HEK293T (cell line): ENCODE measurements around the gene TMEM26.
"Not testable (repeated sequence)": the region's sequence is repeated elsewhere in the genome, so short reads cannot be mapped to it uniquely, and the experiment has no call there.

Experiments
- CTCF ChIA-PET: fragments of 350-600 bp; formaldehyde crosslinking; extraction: SDS; loops from one replicate; lab custom pipeline; 2021; ENCODE audit warnings: antibody characterized with exemption, inconsistent platforms; lab: Yijun Ruan, JAX
- POLR2A ChIA-PET: fragments of 350-600 bp; formaldehyde crosslinking; extraction: SDS; loops from one replicate; lab custom pipeline; 2020; ENCODE audit warnings: antibody characterized with exemption, inconsistent platforms; lab: Yijun Ruan, JAX
- DNase-seq: peaks from one replicate; pipeline ENCODE4 v3.0.0; 2012; ENCODE audit warnings: mixed read lengths; ENCODE audit errors: extremely low spot score
- ARNT ChIP-seq: fragments of 450-650 bp; IDR thresholded peaks from 2 replicates; pipeline ENCODE4 v1.6.1; 2017; ENCODE audit warnings: mild to moderate bottlenecking
- BHLHE40 ChIP-seq: fragments of 450-650 bp; IDR thresholded peaks from 2 replicates; pipeline ENCODE4 v1.6.1; 2016; ENCODE audit warnings: mild to moderate bottlenecking, moderate library complexity, borderline replicate concordance
- CTBP1 ChIP-seq: fragments of 450-650 bp; IDR thresholded peaks from 2 replicates; pipeline ENCODE4 v1.6.1; 2016; ENCODE audit warnings: borderline replicate concordance
- ELF4 ChIP-seq: fragments of 450-650 bp; IDR thresholded peaks from 2 replicates; pipeline ENCODE4 v1.6.1; 2017; ENCODE audit warnings: antibody characterized with exemption
- FOXA1 ChIP-seq: fragments of 450-650 bp; IDR thresholded peaks from 2 replicates; pipeline ENCODE4 v1.6.1; 2016; ENCODE audit warnings: mild to moderate bottlenecking
- FOXK2 ChIP-seq: fragments of 450-650 bp; IDR thresholded peaks from 2 replicates; pipeline ENCODE4 v1.6.1; 2016; ENCODE audit warnings: mild to moderate bottlenecking
- FOXM1 ChIP-seq: fragments of 450-650 bp; IDR thresholded peaks from 2 replicates; pipeline ENCODE4 v1.6.1; 2017; ENCODE audit warnings: mild to moderate bottlenecking, borderline replicate concordance
- HDGF ChIP-seq: fragments of 450-650 bp; IDR thresholded peaks from 2 replicates; pipeline ENCODE4 v1.6.1; 2017; ENCODE audit warnings: antibody characterized with exemption, borderline replicate concordance
- L3MBTL2 ChIP-seq: fragments of 450-650 bp; conservative IDR thresholded peaks from 2 replicates; pipeline ENCODE4 v1.6.1; 2016; ENCODE audit warnings: mild to moderate bottlenecking
- LEF1 ChIP-seq: fragments of 450-650 bp; IDR thresholded peaks from 2 replicates; pipeline ENCODE4 v1.6.1; 2017; ENCODE audit warnings: mild to moderate bottlenecking, borderline replicate concordance
- NFRKB ChIP-seq: fragments of 450-650 bp; IDR thresholded peaks from 2 replicates; pipeline ENCODE4 v1.6.1; 2016; ENCODE audit warnings: mild to moderate bottlenecking, moderate library complexity
- PKNOX1 ChIP-seq: fragments of 450-650 bp; IDR thresholded peaks from 2 replicates; pipeline ENCODE4 v1.6.1; 2016
- SP1 ChIP-seq: fragments of 450-650 bp; IDR thresholded peaks from 2 replicates; pipeline ENCODE4 v1.6.1; 2017
- SUZ12 ChIP-seq: fragments of 450-650 bp; IDR thresholded peaks from 2 replicates; pipeline ENCODE4 v1.6.1; 2016; ENCODE audit warnings: mild to moderate bottlenecking
- TARDBP ChIP-seq: fragments of 450-650 bp; IDR thresholded peaks from 2 replicates; pipeline ENCODE4 v1.6.1; 2016
- ZNF384 ChIP-seq: fragments of 450-650 bp; IDR thresholded peaks from 2 replicates; pipeline ENCODE4 v1.6.1; 2016

TMEM26 gene

GRCh38 chr10:61399406-61399805 lies 53.8 kb downstream of the TMEM26 start:
- TF ChIP-seq ZNF384 (no peak), SP1 (no peak), FOXK2 (no peak), NFRKB (no peak), HDGF (no peak), LEF1 (no peak)
- ChIA-PET CTCF (no interaction called here), POLR2A (no interaction called here)
- DNase-seq, result no peak

- ChIA-PET CTCF (interaction anchor here (0.7 kb wide), 1 partner anchor 46 kb away, joined by 3 read pairs; no protein-coding TSS in a partner anchor), POLR2A (interaction anchor here (0.7 kb wide), 1 partner anchor 9 kb away, joined by 3 read pairs; no protein-coding TSS in a partner anchor)
- TF ChIP-seq NFRKB (no peak), ELF4 (no peak), FOXM1 (no peak), ARNT (no peak), BHLHE40 (no peak), FOXK2 (no peak), SUZ12 (no peak), TARDBP (no peak), ZNF384 (no peak), SP1 (no peak), CTBP1 (no peak)
- no peak for DNase-seq
These were observed 54.6 kb downstream of the TMEM26 start for GRCh38 chr10:61398366-61399129.

GRCh38 chr10:61397175-61397986 lies 55.8 kb downstream of the TMEM26 start:
- no peak for DNase-seq
- CTCF ChIA-PET, result no interaction called here
- TF ChIP-seq L3MBTL2 (no peak), PKNOX1 (no peak)
- POLR2A ChIA-PET, result no interaction called here

GRCh38 chr10:61391281-61391680 lies 61.9 kb downstream of the TMEM26 start:
- DNase-seq, result no peak
- ChIA-PET POLR2A (no interaction called here), CTCF (no interaction called here)
- no peak for TF ChIP-seq SP1
- no peak for TF ChIP-seq NFRKB

GRCh38 chr10:61390851-61391250 lies 62.3 kb downstream of the TMEM26 start:
- no peak for DNase-seq
- TF ChIP-seq PKNOX1 (no peak), L3MBTL2 (no peak), FOXM1 (no peak), SP1 (no peak), FOXK2 (no peak), SUZ12 (no peak), ARNT (no peak), BHLHE40 (no peak), FOXA1 (no peak), NFRKB (no peak), ZNF384 (no peak), TARDBP (no peak), LEF1 (no peak), ELF4 (no peak), HDGF (no peak), CTBP1 (no peak)
- POLR2A ChIA-PET, result no interaction called here
- CTCF ChIA-PET, result no interaction called here

- DNase-seq, result no peak
- ChIA-PET POLR2A (interaction anchor here (0.8 kb wide), 1 partner anchor 9 kb away, joined by 3 read pairs; no protein-coding TSS in a partner anchor), CTCF (no interaction called here)
- TF ChIP-seq BHLHE40, result no peak
- TF ChIP-seq ELF4, result no peak
- no peak for TF ChIP-seq TARDBP
These were observed 63.3 kb downstream of the TMEM26 start for GRCh38 chr10:61389887-61390286.

GRCh38 chr10:61388986-61389385 lies 64.2 kb downstream of the TMEM26 start:
- DNase-seq, CTCF ChIA-PET, POLR2A ChIA-PET: not testable (repeated sequence)
